NCI-H2081 treated with DMSO at 0.1 percent for 48 hours (cell line): ENCODE measurements around the gene PTPRA.
"Not testable (repeated sequence)": the region's sequence is repeated elsewhere in the genome, so short reads cannot be mapped to it uniquely, and the experiment has no call there.

Experiments
- DNase-seq: peaks from one replicate; lab custom pipeline; 2025; lab: John Stamatoyannopoulos, UW

Gene PTPRA

DNA sequence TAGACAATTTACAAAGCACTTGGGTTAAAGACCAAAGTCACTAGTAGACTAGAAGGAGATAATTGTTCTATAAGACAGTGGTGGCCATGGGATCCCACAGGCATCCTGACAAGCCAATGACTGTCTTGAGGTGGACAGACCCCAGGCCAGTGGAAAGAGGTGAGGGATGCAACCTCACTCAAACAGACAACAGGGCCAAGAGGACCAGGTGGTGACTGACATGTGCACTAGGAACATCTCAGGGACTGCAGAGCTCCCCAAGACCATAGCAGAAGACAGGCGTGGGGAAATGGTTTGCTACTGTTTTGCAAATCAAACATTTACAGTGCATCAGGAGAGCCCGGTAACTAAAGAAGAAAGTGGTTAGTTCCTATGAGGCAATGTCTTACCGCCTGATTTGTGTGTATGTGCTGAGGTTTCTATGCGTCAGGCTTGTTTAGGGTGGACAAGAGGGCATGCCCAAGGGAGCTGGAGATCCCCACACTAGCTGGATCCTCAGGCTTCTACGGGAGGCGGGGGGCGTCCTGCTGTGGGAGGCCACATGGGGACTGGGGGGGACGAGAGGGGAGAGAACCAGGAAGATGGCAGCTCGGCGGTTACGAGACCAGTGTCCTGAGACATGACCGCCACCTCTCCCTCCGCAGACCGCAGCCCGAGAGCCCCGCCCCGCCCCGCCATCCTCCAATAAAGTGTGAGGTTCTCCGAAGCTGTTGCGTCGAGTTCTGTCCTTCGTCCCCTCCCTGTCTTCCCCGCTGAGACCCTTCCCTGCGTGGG, 171.9 kb downstream of the PTPRA start:
- no peak for DNase-seq

DNA sequence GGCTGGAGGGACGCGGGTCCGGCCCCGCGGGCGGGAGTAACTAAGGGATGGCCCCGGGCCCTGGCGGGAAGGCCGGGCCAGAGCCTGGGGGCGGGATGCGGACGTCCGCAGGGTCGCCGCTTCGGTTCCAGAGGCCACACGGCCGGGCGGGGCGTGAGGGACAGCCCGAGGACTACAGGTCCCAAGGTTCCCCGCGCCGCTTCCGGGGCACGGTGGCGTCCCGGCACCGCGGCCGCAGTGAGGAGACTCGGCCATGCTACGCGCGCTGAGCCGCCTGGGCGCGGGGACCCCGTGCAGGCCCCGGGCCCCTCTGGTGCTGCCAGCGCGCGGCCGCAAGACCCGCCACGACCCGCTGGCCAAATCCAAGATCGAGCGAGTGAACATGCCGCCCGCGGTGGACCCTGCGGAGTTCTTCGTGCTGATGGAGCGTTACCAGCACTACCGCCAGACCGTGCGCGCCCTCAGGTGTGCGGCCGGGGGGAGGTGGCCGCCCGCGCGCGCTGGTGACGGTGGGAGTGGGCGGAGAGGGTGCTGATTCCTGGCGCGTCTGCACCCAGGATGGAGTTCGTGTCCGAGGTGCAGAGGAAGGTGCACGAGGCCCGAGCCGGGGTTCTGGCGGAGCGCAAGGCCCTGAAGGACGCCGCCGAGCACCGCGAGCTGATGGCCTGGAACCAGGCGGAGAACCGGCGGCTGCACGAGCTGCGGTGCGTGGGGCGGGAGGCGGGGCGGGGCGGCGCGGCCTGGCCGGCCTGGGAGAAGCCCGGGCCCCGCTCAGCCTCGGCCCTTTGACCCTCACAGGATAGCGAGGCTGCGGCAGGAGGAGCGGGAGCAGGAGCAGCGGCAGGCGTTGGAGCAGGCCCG, 172.8 kb downstream of the PTPRA start, which contains the start of gene MRPS26:
Gene MRPS26 (plus strand): TSS at position 237 of the 861 bp plus-strand sequence. CDS start 17 bp downstream, at position 254.
- DNase-seq: no peak

DNA sequence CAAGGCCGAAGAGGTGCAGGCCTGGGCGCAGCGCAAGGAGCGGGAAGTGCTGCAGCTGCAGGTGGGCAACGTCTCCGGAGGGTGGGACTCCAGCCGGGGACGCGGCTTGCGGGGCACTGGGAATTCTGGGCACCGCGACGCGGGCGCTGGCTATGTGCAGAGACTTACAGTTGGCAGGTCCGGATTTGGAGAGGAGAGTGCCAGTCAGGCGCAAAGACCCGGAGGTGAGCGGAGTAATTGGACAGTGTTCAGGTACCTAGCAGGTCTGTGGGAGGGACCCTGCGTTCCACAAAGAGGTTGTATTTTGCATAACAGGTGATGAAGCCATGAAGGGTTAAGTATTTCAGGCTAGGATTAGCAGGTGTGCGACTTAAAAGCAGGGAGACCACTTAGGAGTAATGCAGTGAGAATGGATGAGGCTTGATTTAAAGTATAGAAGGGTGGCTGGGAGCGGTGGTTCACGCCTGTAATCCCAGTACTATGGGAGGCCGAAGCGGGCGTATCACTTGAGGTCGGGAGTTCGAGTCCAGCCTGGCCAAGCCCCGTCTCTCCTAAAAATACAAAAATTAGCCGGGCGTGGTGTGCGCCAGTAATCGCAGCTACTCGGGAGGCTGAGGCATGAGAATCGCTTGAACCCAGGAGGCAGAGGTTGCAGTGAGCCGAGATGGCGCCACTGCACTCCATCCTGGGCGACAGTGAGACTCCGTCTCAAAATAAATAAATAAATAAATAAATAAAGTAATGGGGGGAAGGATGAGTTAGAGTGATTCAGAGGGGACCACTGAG, 173.6 kb downstream of the PTPRA start:
- DNase-seq: peak; percentile 48

DNA sequence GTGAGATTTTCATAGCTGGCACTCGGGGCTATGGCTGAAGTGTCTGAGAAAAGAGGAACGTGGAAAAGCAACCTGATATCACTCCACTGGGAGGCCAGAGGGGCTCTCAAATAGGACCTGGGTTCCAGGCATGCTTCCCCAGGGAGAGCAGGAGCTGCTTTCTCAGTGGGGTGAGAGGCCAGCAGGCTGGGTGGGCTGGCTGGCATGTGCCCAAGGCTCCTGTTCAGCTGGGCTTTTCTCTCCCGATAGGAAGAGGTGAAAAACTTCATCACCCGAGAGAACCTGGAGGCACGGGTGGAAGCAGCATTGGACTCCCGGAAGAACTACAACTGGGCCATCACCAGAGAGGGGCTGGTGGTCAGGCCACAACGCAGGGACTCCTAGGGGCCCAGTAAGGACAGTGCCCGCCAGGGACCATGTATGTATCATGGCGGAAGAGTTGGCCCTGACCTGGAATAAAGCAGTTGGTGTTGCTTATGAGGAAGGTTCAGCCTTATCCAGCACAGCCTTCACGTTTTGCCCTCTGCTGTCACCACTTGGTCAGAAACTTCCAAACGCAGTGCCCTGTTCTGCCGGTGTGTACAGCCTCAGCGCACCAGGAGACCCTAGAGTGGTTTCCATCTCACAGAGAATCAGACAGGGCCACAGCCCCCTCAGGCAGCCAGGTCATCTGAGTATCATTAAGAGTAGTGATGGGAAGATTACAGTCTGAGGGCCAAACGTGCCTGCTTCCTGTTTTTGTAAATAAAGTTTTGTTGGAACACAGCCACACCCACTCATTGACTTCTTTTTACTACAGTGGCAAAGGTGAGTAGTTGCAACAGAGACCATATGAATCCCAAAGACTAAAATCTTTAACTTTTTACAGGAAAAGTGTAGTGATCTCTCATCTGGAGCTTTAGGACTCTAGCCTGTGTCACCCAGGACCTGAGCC, 174.5 kb downstream of the PTPRA start:
- no peak for DNase-seq

DNA sequence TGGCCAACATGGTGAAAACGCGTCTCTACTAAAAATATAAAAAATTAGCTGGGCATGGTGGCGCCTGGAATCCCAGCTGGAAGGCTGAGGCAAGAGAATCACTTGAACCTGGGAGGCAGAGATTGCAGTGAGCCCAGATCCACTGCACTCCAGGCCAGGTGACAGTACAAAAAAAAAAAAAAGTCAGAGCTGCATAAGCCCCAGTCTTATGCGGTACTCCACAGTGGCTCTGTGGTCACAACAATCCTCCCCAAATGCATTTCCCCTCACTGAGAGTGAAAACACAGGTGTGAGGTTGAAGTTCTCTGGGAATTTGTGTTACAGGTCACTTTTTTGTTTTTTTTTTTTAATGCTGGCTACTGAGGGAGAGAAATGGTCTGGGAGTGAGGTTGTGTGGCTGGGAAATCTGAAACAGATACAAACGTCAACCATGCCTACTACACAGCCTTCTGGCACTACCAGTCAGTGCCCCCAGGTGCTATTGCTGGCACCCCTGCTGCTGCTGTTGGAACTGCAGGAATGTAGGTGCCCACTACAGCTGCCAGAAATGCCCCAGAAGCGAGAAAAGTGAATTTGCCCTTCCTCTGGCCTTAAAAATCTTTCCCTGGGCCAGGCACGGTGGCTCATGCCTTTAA, 178.2 kb downstream of the PTPRA start:
- no peak for DNase-seq

DNA sequence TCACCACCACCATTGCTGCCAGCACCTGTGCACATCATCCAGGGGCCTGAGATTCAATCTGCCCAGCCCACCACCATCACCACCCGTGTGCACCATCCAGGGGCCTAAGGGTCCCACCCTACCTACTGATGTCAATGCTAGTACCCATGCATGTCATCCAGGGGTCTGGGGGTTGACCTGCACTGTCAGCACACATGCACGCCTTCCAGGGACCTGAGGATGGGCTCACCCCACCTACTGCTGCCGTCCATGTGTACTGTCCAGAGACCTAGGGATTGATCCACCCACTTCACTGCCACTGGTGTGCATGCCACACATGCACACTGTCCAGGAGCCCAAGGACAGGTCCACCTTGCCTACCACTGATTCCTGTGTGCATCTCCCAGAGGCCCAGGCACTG, 186.2 kb downstream of the PTPRA start:
- DNase-seq: no peak

DNA sequence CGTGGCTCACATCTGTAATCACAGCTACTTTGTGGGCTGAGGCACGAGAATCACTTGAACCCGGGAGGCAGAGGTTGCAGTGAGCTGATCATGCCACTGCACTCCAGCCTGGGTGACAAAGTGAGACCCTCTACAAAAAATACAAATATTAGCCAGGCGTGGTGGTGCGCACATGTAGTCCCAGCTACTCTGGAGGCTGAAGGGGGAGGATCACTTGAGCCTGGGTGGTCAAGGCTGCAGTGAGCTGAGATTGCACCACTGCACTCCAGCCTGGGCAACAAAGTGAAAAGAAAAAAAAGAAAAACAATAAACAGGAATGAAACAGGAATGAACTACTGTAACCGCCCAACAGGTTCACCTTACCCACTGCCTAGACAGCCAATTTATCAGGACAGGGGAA, 190.8 kb downstream of the PTPRA start:
- DNase-seq: not testable (repeated sequence)

DNA sequence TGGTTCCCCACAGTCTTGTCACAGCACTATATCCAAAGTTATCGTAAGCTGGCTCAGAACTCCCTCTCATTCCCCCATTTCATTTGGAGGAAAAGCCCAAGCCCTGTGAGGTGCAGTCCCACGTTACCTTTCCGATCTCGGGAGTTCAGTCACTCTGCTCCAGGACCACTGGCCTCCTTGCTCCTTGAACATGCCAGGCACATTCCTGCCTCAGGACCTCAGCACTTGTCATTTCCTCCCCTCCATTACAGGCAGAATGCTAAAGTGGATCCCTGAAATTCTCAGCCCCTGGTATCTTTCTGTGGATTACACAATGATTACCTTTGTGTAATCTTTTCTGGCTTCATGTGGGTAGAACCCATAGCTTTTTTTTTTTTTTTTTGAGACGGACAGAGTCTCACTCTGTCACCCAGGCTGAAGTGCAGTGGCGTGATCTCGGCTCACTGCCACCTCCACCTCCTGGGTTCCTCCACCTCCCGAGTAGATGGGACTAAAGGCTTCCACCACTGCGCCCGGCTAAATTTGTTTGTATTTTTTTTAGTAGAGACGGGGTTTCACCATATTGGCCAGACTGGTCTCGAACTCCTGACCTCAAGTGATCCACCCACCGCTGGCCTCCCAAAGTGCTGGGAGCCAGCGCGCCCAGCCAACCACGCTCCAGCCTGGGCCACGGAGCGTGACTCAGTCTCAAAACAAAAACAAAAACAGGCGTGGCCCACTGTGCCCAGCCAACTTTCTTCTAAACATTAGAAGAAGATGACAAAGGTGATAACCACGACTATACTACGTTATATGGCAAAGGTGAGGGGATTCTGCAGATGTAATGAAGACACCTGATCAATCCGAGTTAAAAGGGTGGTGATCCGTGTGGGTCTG, 194.1 kb downstream of the PTPRA start:
- DNase-seq: no peak

DNA sequence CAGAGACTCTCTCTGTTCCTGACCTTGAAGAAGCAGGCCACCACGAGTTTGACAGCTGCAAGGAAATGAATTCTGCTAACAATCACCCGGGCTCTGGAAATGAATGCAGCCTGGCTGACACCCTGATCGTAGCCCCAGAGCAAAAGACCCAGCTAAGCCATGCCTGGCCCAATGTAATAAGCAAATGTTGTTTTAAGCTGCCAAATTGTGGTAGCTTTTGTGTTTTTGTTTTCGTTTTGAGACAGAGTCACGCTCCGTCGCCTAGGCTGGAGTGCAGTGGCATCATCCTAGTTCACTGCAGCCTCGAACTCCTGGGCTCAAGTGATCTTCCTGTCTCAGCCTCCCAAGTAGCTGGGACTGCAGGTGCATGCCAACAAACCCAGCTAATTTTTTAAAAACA, 194.8 kb downstream of the PTPRA start:
- DNase-seq: no peak

DNA sequence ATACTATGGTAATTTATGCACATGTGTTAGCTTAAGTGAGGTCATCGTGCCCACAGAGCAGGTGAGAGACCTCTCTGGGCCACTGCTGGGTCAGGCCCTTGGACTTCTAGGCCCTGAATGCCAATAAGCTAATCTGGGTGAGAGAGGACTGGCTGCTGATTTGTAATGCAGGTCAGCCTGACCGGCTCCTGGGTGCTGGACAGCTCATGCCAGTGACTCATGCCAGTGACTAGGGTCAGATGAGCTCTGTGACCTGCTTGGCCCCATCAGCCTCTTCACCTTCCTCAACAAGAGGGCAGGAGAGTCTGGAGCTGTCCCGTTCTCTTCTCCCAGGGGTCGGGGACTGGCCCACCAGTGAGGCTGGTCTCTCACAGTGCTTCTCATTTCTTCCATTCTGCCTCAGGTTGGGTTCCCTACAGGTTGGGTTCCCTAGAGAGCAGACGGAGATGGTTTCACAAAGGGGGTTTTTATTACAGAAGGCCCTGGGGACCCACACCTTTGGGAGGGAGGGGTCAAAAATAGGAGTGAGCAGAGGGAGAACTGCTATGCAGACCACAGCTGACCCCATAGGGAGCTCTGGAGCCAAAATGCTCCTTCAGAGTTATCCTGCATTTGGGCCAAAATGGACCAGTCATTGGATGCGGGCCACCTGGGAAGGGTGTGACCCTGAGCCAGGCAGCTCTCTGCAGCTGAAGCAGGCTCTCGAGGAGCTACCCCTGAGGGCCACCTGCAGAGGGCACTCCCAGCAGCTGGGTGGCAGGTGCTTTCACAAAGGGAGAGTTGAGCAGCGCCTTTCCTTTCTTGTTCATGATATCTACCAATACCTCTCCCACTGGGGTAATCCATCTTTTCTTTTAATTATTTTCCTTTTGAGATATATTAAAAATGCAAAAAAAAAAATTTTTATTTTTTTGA, 196.0 kb downstream of the PTPRA start:
- no peak for DNase-seq

DNA sequence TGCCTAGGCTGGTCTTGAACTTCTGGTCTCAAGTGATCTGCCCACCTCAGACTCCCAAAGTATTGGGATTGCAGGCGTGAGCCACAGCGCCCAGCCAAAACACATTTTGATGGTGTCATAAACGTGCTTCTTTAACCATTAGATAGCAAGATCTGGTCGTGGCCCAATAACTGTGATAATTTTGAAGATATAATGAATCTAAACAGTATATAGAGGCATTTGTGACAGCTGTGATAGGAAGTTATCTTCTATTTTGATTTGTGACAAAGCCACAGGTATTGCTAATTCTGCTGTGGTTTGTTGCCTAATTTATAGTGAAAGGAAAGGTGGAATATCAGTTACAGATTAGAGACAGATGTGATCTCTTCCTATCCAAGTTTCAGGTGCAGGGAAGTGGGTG, 197.4 kb downstream of the PTPRA start:
- no peak for DNase-seq

DNA sequence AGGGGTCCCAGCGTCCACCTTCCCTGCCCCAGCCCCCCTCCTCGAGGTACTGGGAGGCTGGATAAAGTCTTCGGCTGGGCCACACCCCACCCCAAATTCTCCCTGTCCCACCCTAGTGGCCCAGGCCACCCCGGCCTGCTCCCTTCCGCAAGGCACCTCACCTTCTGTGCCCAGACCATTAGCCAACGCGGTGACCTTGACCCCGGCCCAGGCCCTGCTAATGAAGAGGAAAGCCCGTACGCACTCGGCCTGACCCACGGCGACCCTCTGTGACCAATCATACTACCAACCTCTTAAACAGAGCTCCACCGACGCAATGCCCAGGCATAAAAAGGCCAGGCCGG, 198.0 kb downstream of the PTPRA start:
- no peak for DNase-seq

DNA sequence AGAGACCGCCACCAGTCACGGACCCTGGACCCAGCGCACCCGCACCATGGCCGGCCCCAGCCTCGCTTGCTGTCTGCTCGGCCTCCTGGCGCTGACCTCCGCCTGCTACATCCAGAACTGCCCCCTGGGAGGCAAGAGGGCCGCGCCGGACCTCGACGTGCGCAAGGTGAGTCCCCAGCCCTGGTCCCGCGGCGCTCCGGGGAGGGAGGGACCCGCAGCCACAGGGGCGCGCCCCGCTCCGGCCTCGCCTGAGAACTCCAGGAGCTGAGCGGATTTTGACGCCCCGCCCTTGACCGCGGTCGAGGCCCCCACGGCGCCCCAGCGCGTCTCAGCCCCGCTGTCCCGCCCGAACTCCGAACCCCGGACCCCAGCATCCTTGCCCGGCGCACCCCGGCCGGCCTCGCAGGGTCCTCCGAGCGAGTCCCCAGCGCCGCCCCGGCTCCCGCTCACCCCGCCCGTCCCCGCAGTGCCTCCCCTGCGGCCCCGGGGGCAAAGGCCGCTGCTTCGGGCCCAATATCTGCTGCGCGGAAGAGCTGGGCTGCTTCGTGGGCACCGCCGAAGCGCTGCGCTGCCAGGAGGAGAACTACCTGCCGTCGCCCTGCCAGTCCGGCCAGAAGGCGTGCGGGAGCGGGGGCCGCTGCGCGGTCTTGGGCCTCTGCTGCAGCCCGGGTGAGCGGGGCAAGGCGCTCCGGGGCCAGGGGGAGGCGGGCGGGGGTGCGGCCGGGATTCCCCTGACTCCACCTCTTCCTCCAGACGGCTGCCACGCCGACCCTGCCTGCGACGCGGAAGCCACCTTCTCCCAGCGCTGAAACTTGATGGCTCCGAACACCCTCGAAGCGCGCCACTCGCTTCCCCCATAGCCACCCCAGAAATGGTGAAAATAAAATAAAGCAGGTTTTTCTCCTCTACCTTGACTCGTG, 198.6 kb downstream of the PTPRA start, which contains the start of gene OXT:
Gene OXT (plus strand): TSS at position 11 of the 920 bp plus-strand sequence. CDS start 36 bp downstream, at position 47.
- DNase-seq: no peak

DNA sequence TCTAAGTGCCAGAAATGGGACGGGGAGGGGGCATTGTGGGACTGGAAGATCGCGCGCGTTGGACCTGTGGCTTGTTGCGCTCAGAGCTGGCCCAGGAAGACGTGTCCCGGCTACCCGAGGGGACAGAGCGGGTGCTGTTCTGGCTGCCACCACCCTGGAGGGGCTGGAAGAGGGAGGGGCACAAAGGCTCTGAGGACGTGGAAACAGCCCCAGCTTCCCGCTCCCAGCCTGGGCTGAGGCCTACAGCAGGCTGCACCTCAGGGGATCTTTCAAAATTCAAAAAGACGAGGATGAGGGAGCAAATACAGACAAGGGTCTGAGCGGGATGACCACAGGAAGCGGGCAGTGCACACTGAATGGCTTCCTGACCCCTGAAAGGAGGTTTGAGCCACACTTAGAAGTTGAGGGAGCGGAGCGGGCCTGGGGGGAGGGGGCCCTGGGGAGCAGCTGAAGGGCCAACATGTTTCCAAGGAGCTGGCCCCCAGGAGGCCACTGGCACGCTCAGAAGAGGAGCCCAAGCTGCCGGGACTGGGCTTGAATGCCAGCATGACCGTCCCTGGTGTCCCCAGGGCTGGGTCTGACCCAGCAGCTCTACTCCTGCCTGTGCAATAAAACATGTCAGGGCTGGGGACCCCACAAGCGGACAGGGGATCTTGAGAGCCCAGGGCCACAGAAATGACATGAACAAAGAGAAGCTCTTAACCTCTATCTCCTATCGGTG, 199.4 kb downstream of the PTPRA start:
- no peak for DNase-seq

DNA sequence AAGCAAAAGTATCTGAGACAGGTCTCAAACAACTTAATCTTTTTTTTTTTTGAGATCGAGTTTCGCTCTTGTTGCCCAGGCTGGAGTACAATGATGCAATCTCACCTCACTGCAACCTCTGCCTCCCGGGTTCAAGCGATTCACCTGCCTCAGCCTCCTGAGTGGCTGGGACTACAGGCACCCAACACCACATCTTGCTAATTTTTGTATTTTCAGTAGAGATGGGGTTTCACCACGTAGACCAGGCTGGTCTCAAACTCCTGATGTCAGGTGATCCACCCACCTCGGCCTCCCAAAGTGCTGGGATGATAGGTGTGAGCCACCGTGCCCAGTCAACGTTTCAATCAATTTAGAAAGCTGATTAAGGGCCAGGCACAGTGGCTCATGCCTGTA, 200.0 kb downstream of the PTPRA start:
- DNase-seq: not testable (repeated sequence)

DNA sequence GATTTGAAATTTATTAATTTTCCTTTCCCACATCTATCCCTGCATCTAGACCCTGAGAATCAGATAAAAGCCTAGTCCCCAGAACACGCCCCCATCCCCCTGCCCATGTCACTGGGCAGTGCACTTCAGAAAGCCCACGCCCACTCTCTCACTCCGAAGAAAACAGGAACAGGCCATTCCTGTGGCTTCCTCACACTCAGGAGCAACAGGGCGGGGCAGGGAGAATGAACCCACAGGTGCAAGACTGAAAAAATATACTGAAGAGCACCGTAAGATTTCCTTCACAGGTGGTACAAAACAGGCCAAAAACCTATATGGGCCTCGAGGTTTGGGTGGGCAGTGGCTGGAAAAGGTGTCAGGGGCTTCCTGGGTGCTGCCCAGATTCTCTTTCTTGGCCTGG, 201.5 kb downstream of the PTPRA start:
- no peak for DNase-seq

DNA sequence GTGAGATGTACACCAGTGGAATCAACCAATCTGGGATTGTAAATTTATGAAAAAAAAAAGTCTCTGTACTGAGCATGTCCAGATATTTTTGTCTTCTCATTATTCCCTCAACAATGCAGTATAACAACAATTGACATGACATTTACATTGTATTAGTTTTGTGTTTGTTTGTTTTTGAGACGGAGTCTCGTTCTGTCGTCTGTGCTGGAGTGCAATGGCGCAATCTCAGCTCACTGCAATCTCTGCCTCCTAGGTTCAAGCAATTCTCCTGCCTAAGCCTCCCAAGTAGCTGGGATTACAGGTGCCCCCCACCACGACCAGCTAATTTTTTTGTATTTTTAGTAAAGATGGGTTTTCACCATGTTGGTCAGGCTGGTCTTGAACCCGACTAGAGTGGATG, 202.0 kb downstream of the PTPRA start:
- not testable (repeated sequence) for DNase-seq
